Mesothelial cell of epicardium (in vitro differentiated cells): Measurements from ENCODE around the gene CFAP20DC. TPM values are rescaled to one million over a fixed set of nuclear protein-coding genes. Genes with fewer than 3 reads are reported as not detected.

ENCODE experiments used
- DNase-seq, 2 experiments: peaks; one replicate each; pipeline ENCODE4 v3.0.0; 2021; ENCODE audit warnings: low spot score in 2 of 2; ENCODE audit not compliant: unreplicated experiment in 2 of 2
- H3K27ac Mint-ChIP-seq: 2 replicates; pipeline ENCODE4 v1.8.0; 2021; ENCODE audit warnings: mixed read lengths
- H3K27me3 Mint-ChIP-seq: 2 replicates; pipeline ENCODE4 v1.8.0; 2021; ENCODE audit warnings: low read depth, mixed read lengths
- H3K36me3 Mint-ChIP-seq: 2 replicates; pipeline ENCODE4 v1.8.0; 2021; ENCODE audit warnings: mixed read lengths
- H3K4me1 Mint-ChIP-seq: 2 replicates; pipeline ENCODE4 v1.8.0; 2021; ENCODE audit warnings: mixed read lengths
- H3K4me3 Mint-ChIP-seq: 2 replicates; pipeline ENCODE4 v1.8.0; 2021; ENCODE audit warnings: mild to moderate bottlenecking, moderate library complexity, mixed read lengths
- H3K9me3 Mint-ChIP-seq: 2 replicates; pipeline ENCODE4 v1.8.0; 2021; ENCODE audit warnings: mixed read lengths
- total RNA-seq: library from RNA; stranded (reverse); gene quantifications from 3 replicates; pipeline ENCODE4 v1.2.1, GENCODE V29; 2021
- TF ChIP-seq, protein P1 (sequence below): fragments of 200-600 bp; sonication (generic); IDR thresholded peaks from one replicate; pipeline ENCODE4 v1.5.0; 2021; ENCODE audit warnings: antibody characterized with exemption; ENCODE audit not compliant: unreplicated experiment

The CFAP20DC gene
- total RNA-seq, 1 donor from 2014 or later, result 5.4 TPM

DNA sequence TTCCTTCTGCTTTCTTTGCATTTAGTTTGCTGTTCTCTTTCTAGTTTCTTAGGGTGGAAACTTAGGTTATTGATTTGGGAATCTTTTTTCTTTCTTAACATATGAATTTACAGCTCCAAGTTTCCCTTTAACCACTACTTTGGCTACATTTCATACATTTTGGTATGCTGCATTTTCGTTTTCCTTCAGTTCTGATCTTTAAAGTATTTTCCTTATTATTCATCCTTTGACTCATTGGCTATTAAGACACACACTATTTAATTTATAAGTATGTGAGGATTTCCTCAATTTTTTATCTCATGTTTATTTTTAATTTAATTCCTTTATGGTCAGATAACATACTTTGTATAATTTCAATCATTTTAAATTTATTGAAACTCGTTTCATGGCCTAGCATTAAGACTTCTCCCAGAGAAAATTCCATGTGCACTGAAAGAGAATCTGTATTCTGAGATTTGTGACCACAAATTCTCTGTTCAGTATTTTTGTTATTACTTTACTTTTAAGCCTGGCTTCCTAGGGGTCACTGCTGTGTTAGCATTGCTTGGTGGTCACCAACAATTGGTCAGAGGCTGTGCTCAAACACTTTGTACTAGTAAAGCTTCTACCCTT is 87.7 kb downstream of the CFAP20DC start:
- Mint-ChIP-seq H3K27me3 (no peaks in the 10 kb centered on the region), H3K9me3 (peaks cover 16% of the 10 kb centered on the region), H3K4me3 (no peak overlapping the region), H3K36me3 (peaks cover 2% of the 10 kb centered on the region), H3K27ac (no peak overlapping the region), H3K4me1 (no peaks in the 10 kb centered on the region)
- TF ChIP-seq, protein P1, sequence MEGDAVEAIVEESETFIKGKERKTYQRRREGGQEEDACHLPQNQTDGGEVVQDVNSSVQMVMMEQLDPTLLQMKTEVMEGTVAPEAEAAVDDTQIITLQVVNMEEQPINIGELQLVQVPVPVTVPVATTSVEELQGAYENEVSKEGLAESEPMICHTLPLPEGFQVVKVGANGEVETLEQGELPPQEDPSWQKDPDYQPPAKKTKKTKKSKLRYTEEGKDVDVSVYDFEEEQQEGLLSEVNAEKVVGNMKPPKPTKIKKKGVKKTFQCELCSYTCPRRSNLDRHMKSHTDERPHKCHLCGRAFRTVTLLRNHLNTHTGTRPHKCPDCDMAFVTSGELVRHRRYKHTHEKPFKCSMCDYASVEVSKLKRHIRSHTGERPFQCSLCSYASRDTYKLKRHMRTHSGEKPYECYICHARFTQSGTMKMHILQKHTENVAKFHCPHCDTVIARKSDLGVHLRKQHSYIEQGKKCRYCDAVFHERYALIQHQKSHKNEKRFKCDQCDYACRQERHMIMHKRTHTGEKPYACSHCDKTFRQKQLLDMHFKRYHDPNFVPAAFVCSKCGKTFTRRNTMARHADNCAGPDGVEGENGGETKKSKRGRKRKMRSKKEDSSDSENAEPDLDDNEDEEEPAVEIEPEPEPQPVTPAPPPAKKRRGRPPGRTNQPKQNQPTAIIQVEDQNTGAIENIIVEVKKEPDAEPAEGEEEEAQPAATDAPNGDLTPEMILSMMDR, result no peak
- no peak for DNase-seq

DNA sequence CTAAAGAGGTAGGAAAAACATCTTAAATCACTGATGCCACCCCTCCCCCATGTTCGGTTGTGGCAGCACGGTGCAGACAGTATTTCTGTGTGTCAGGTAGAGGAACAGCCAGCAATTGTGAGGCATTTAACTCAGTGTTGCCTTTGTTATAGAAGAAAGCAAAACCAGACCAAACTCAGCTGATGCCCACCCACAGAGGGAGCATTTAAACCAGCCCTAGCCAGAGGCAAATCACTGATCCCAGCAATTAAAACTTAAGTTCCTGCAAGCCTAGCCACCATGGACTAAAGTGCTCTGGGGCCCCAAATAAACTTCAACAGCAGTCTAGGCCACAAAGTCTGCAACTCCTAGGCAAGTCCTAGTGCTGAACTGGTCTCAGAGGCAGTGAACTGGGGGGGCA is 94.5 kb downstream of the CFAP20DC start:
- DNase-seq, result no peak
- no peaks in the 10 kb centered on the region for H3K4me1 Mint-ChIP-seq
- no peak overlapping the region for H3K27ac Mint-ChIP-seq
- H3K9me3 Mint-ChIP-seq, result peaks cover 4% of the 10 kb centered on the region
- TF ChIP-seq, protein P1, result no peak
- no peak overlapping the region for H3K4me3 Mint-ChIP-seq
- no peaks in the 10 kb centered on the region for H3K27me3 Mint-ChIP-seq
- no peaks in the 10 kb centered on the region for H3K36me3 Mint-ChIP-seq

DNA sequence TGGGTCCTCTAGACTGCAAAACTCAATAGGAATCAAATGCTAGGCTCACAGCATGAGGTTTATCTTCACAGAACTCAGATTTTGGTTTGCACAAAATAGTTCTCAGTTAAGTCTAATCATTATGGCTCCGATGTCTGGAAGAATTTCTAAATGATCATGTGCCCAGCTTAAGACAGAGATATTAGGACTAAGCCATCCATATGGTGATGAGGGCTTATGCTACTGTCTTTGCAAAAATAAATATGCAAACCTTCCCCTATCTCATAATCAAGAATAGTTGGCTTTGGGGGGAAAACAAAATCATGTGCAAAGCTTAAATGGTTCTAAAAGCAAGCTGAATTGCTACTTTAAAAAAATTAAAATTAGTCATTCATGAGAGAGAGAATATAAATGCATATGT is 96.5 kb downstream of the CFAP20DC start:
- Mint-ChIP-seq H3K27me3 (no peaks in the 10 kb centered on the region), H3K27ac (no peak overlapping the region), H3K4me3 (no peak overlapping the region), H3K4me1 (no peaks in the 10 kb centered on the region), H3K9me3 (peaks cover 11% of the 10 kb centered on the region), H3K36me3 (no peaks in the 10 kb centered on the region)
- TF ChIP-seq, protein P1, result no peak
- no peak for DNase-seq

DNA sequence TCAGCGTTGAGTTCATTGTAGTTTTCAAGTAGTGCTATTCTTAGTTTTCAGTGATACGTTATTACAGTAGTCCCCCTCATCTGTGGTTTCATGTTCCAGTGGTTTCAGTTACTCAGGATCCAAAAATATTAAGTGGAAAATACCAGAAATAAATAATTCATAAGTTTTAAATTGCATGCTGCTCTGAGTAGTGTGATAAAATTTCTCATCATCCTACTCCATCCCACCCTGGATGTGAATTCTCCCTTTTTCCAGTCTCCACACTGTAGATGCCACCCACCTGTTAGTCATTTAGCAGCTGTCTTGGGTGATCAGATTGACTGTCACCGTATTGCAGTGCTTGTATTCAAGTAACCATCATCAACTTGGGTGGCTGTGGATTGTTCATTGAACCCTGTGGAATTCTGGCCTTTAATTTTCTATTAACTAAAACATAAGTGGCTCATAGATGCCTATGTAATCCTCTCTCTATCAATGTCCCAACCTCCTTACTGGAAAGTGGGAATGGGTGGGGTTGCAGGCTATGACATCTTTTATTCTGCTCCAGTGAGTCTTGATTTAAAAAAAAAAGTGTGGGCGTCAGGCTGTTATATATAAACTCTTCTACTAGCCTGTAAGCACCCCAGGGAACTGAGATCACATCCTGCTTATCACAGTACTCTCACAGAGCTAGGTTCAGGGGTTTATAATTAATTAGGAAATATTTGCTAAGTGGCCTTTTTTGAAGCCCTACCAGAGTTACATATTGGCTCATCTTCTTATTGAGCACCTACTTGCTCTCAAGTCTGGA is 97.5 kb downstream of the CFAP20DC start:
- H3K27me3 Mint-ChIP-seq, result no peaks in the 10 kb centered on the region
- DNase-seq, result no peak
- H3K4me1 Mint-ChIP-seq, result no peaks in the 10 kb centered on the region
- H3K9me3 Mint-ChIP-seq, result peaks cover 10% of the 10 kb centered on the region
- H3K36me3 Mint-ChIP-seq, result no peaks in the 10 kb centered on the region
- no peak overlapping the region for H3K4me3 Mint-ChIP-seq
- TF ChIP-seq, protein P1, result no peak
- no peak overlapping the region for H3K27ac Mint-ChIP-seq

DNA sequence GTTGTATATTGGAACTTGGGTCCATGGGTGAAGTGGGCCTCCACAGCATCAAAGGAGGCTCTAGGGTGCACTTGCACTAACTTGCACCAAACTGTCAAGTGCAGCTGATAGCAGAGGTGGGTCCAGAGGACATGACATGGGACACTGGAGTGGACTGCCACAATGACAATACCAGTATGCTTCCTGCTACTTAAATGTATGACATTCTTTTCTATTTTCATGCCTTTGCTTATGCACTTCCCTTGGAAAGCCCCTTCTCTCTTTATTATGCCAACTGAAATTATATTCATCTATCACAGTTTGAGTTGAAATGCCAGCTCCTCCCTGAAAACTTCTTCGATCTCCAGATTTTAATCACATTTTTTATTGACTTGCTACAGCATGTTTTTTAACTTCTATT is 101.8 kb downstream of the CFAP20DC start:
- TF ChIP-seq, protein P1, result no peak
- Mint-ChIP-seq H3K27ac (no peak overlapping the region), H3K4me1 (no peaks in the 10 kb centered on the region), H3K27me3 (no peaks in the 10 kb centered on the region), H3K9me3 (peaks cover 13% of the 10 kb centered on the region), H3K4me3 (no peak overlapping the region), H3K36me3 (no peaks in the 10 kb centered on the region)
- DNase-seq, result no peak
